A673 (cell line): ENCODE data around the gene CLN5. TPM values are rescaled to one million over a fixed set of nuclear protein-coding genes. Genes with fewer than 3 reads are reported as not detected.

Experiments used
- BruUV-seq: library from RNA; stranded (reverse); fragments of 400-500 nt; replicated peaks from 2 replicates; lab custom pipeline; 2021; lab: Mats Ljungman, UMichigan
- CTCF ChIA-PET: fragments of 300-600 bp; sonication (Branson Sonifier 250); formaldehyde crosslinking; loops from one replicate; lab custom pipeline; 2022; ENCODE audit warnings: antibody characterized with exemption; lab: Charles Lee
- POLR2A ChIA-PET: fragments of 300-600 bp; sonication (Branson Sonifier 250); formaldehyde crosslinking; loops from one replicate; lab custom pipeline; 2022; ENCODE audit warnings: antibody characterized with exemption; ENCODE audit not compliant: low non-redundant PET; lab: Charles Lee
- DNase-seq: peaks from one replicate; pipeline ENCODE4 v3.0.0-alpha.2; 2015; ENCODE audit warnings: low spot score
- H3K27ac ChIP-seq: fragments of 200-600 bp; sonication (generic); 2 replicates; pipeline ENCODE4 v1.5.1; 2016; ENCODE audit warnings: mixed run types, low read depth, mild to moderate bottlenecking, mixed read lengths, antibody characterized with exemption, low read length; ENCODE audit not compliant: poor library complexity, severe bottlenecking
- H3K27me3 ChIP-seq: fragments of 200-600 bp; sonication (generic); replicated peaks from 2 replicates; pipeline ENCODE4 v1.6.1; 2017; ENCODE audit warnings: mixed run types, low read depth, mild to moderate bottlenecking, mixed read lengths, antibody characterized with exemption, low read length; ENCODE audit not compliant: insufficient read depth, poor library complexity
- H3K36me3 ChIP-seq: fragments of 200-600 bp; sonication (generic); 2 replicates; pipeline ENCODE4 v1.6.1; 2016; ENCODE audit warnings: mixed run types, mild to moderate bottlenecking, mixed read lengths, antibody characterized with exemption, low read length; ENCODE audit not compliant: insufficient read depth, poor library complexity, severe bottlenecking
- H3K4me1 ChIP-seq: fragments of 200-600 bp; sonication (generic); 2 replicates; pipeline ENCODE4 v1.6.1; 2017; ENCODE audit warnings: mixed run types, mild to moderate bottlenecking, mixed read lengths, antibody characterized with exemption, low read length; ENCODE audit not compliant: insufficient read depth, poor library complexity, severe bottlenecking
- H3K4me3 ChIP-seq: fragments of 200-600 bp; sonication (generic); 2 replicates; pipeline ENCODE4 v1.5.1; 2016; ENCODE audit warnings: low read depth, mixed run types, mild to moderate bottlenecking, mixed read lengths, low read length; ENCODE audit not compliant: poor library complexity, severe bottlenecking
- H3K9me3 ChIP-seq: fragments of 200-600 bp; sonication (generic); 2 replicates; pipeline ENCODE4 v1.6.1; 2016; ENCODE audit warnings: mixed run types, low read depth, mild to moderate bottlenecking, mixed read lengths, antibody characterized with exemption, low read length; ENCODE audit not compliant: poor library complexity, severe bottlenecking
- CTCF ChIP-seq: fragments of 300-800, 200-600 bp; sonication (generic); conservative IDR thresholded peaks from 2 replicates; pipeline ENCODE4 v1.5.1; 2017; ENCODE audit warnings: low read depth, mild to moderate bottlenecking, antibody characterized with exemption, low read length, moderate library complexity, mixed read lengths
- EZH2 ChIP-seq: fragments of 200-600 bp; sonication (generic); IDR thresholded peaks from 2 replicates; pipeline ENCODE4 v1.6.1; 2017; ENCODE audit warnings: borderline replicate concordance, low read depth, mild to moderate bottlenecking, mixed read lengths, antibody characterized with exemption, low read length; ENCODE audit not compliant: poor library complexity, severe bottlenecking
- intact Hi-C: fragments of 100-400 bp; cut with micrococcal nuclease; formaldehyde crosslinking; loops from one replicate; pipeline ENCODE4 v1.10.0; 2022; ENCODE audit not compliant: unreplicated experiment
- total RNA-seq: library from RNA; stranded (reverse); gene quantifications from 2 replicates; pipeline ENCODE4 v1.2.3, GENCODE V29; 2021

CLN5 gene
- total RNA-seq, 1 experiment from 2014 or later = 13.7 TPM

GRCh38 chr13:77031656-77032243 is 39.9 kb downstream of the CLN5 start:
- POLR2A ChIA-PET = no interaction called here
- H3K4me3 ChIP-seq = no peak overlapping the region
- no peak for DNase-seq
- H3K9me3 ChIP-seq = no peaks in the 10 kb centered on the region
- CTCF ChIA-PET = no interaction called here
- no peak overlapping the region for H3K27ac ChIP-seq
- H3K36me3 ChIP-seq = no peaks in the 10 kb centered on the region
- no peaks in the 10 kb centered on the region for H3K4me1 ChIP-seq
- H3K27me3 ChIP-seq = no peaks in the 10 kb centered on the region
- BruUV-seq = no TSS peak
- intact Hi-C loops = no loop called here
- TF ChIP-seq CTCF = no peak
- no peak for TF ChIP-seq EZH2

- intact Hi-C loops = no loop called here
- CTCF ChIA-PET = no interaction called here
Measured at GRCh38 chr13:77033717-77034302, 41.9 kb downstream of the CLN5 start.

GRCh38 chr13:77034881-77035280 is 43.0 kb downstream of the CLN5 start:
- Histone ChIP-seq H3K4me1 (no peaks in the 10 kb centered on the region), H3K9me3 (no peaks in the 10 kb centered on the region), H3K36me3 (no peaks in the 10 kb centered on the region), H3K27ac (no peak overlapping the region), H3K4me3 (no peak overlapping the region), H3K27me3 (no peaks in the 10 kb centered on the region)
- intact Hi-C loops = no loop called here
- POLR2A ChIA-PET = no interaction called here
- no peak for TF ChIP-seq EZH2
- TF ChIP-seq CTCF = no peak
- no TSS peak for BruUV-seq
- DNase-seq = no peak
- CTCF ChIA-PET = no interaction called here

More at GRCh38 chr13:77033717-77034302, 41.9 kb downstream of the CLN5 start:
- no peaks in the 10 kb centered on the region for H3K36me3 ChIP-seq
- no peaks in the 10 kb centered on the region for H3K4me1 ChIP-seq
- no peaks in the 10 kb centered on the region for H3K9me3 ChIP-seq
- H3K27me3 ChIP-seq = no peaks in the 10 kb centered on the region
- no peak for DNase-seq
- TF ChIP-seq EZH2 = no peak
- no peak for TF ChIP-seq CTCF
- no peak overlapping the region for H3K4me3 ChIP-seq
- no TSS peak for BruUV-seq
- POLR2A ChIA-PET = no interaction called here
- H3K27ac ChIP-seq = no peak overlapping the region
